ENCODE data around the gene ECHDC3. TPM values are rescaled to one million over a fixed set of nuclear protein-coding genes. Genes with fewer than 3 reads are reported as not detected.

The ECHDC3 gene
- total and polyA plus RNA-seq, 2 of the 13 experiments (the other 11 are each of a cell fraction or from before 2014, with no cell fraction given): not detected

DNA sequence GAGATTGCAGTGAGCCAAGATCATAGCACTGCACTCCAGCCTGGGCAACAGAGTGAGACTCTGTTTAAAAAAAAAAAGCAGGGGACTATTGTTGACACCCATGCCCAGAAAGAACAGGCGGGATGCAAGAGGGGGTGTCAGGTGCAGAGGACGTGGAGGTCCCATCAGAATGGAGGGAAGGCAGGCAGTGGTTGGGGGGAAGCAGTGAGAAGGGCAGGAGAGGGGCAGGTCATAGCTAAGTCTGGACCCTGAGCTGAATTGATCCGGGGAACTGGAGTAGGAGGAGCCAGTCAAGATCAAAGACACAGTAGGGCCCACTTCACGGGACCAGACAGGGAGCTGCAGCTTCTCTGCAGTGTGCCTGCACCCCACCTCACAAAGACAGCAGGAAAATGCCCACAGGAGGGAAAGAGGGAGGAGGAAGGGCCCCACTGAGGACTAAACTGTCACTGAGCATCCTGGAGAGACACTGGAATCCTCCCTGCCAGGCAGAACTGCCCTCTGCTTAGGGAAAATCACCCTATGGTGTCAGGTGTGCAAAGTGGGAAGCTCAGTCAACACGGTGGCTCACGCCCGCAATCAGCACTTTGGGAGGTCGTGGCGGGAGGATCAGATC is 27.3 kb upstream of the ECHDC3 start (continued):
- TF ChIP-seq RFX3 (CRISPR knock-in tag; IDR thresholded peaks at IDR 0.05) (no peak), ZNF772 (CRISPR knock-in tag; IDR thresholded peaks at IDR 0.05) (no peak), ZNF616 (CRISPR knock-in tag; IDR thresholded peaks at IDR 0.05; ENCODE audit: low read depth) (no peak), ZNF788 (CRISPR knock-in tag; IDR thresholded peaks at IDR 0.05; ENCODE audit: borderline replicate concordance) (peak; percentile 23; the same call in 1 of the 2 replicates), ZNF670 (CRISPR knock-in tag; IDR thresholded peaks at IDR 0.05; ENCODE audit: borderline replicate concordance) (peak; percentile 76; the same call in 1 of the 2 replicates), ZNF251 (CRISPR knock-in tag; IDR thresholded peaks at IDR 0.05) (no peak), MEIS1 (CRISPR knock-in tag; IDR thresholded peaks at IDR 0.05; ENCODE audit: borderline replicate concordance) (peak; percentile 64; the same call in 1 of the 2 replicates)
- TF ChIP-seq, protein P1, sequence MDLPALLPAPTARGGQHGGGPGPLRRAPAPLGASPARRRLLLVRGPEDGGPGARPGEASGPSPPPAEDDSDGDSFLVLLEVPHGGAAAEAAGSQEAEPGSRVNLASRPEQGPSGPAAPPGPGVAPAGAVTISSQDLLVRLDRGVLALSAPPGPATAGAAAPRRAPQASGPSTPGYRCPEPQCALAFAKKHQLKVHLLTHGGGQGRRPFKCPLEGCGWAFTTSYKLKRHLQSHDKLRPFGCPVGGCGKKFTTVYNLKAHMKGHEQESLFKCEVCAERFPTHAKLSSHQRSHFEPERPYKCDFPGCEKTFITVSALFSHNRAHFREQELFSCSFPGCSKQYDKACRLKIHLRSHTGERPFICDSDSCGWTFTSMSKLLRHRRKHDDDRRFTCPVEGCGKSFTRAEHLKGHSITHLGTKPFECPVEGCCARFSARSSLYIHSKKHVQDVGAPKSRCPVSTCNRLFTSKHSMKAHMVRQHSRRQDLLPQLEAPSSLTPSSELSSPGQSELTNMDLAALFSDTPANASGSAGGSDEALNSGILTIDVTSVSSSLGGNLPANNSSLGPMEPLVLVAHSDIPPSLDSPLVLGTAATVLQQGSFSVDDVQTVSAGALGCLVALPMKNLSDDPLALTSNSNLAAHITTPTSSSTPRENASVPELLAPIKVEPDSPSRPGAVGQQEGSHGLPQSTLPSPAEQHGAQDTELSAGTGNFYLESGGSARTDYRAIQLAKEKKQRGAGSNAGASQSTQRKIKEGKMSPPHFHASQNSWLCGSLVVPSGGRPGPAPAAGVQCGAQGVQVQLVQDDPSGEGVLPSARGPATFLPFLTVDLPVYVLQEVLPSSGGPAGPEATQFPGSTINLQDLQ (CRISPR knock-in tag; IDR thresholded peaks at IDR 0.05): 0 out of 2 replicates have a peak, but pooled peaks have one; percentile 20
- TF ChIP-seq, protein P2, sequence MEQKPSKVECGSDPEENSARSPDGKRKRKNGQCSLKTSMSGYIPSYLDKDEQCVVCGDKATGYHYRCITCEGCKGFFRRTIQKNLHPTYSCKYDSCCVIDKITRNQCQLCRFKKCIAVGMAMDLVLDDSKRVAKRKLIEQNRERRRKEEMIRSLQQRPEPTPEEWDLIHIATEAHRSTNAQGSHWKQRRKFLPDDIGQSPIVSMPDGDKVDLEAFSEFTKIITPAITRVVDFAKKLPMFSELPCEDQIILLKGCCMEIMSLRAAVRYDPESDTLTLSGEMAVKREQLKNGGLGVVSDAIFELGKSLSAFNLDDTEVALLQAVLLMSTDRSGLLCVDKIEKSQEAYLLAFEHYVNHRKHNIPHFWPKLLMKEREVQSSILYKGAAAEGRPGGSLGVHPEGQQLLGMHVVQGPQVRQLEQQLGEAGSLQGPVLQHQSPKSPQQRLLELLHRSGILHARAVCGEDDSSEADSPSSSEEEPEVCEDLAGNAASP (CRISPR knock-in tag; IDR thresholded peaks at IDR 0.05; ENCODE audit: borderline replicate concordance): no peak
- TF ChIP-seq, protein P3, sequence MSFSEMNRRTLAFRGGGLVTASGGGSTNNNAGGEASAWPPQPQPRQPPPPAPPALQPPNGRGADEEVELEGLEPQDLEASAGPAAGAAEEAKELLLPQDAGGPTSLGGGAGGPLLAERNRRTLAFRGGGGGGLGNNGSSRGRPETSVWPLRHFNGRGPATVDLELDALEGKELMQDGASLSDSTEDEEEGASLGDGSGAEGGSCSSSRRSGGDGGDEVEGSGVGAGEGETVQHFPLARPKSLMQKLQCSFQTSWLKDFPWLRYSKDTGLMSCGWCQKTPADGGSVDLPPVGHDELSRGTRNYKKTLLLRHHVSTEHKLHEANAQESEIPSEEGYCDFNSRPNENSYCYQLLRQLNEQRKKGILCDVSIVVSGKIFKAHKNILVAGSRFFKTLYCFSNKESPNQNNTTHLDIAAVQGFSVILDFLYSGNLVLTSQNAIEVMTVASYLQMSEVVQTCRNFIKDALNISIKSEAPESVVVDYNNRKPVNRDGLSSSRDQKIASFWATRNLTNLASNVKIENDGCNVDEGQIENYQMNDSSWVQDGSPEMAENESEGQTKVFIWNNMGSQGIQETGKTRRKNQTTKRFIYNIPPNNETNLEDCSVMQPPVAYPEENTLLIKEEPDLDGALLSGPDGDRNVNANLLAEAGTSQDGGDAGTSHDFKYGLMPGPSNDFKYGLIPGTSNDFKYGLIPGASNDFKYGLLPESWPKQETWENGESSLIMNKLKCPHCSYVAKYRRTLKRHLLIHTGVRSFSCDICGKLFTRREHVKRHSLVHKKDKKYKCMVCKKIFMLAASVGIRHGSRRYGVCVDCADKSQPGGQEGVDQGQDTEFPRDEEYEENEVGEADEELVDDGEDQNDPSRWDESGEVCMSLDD (CRISPR knock-in tag; IDR thresholded peaks at IDR 0.05; ENCODE audit: borderline replicate concordance): peak; percentile 77; the same call in 1 of the 2 replicates
- TF ChIP-seq, protein P4, sequence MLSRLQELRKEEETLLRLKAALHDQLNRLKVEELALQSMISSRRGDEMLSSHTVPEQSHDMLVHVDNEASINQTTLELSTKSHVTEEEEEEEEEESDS (CRISPR knock-in tag; IDR thresholded peaks at IDR 0.05; ENCODE audit: borderline replicate concordance): no peak
- TF ChIP-seq, protein P5, sequence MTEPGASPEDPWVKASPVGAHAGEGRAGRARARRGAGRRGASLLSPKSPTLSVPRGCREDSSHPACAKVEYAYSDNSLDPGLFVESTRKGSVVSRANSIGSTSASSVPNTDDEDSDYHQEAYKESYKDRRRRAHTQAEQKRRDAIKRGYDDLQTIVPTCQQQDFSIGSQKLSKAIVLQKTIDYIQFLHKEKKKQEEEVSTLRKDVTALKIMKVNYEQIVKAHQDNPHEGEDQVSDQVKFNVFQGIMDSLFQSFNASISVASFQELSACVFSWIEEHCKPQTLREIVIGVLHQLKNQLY (CRISPR knock-in tag; IDR thresholded peaks at IDR 0.05): no peak
- TF ChIP-seq, protein P6, sequence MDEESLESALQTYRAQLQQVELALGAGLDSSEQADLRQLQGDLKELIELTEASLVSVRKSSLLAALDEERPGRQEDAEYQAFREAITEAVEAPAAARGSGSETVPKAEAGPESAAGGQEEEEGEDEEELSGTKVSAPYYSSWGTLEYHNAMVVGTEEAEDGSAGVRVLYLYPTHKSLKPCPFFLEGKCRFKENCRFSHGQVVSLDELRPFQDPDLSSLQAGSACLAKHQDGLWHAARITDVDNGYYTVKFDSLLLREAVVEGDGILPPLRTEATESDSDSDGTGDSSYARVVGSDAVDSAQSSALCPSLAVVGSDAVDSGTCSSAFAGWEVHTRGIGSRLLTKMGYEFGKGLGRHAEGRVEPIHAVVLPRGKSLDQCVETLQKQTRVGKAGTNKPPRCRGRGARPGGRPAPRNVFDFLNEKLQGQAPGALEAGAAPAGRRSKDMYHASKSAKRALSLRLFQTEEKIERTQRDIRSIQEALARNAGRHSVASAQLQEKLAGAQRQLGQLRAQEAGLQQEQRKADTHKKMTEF (CRISPR knock-in tag; IDR thresholded peaks at IDR 0.05): no peak
- TF ChIP-seq, protein P7, sequence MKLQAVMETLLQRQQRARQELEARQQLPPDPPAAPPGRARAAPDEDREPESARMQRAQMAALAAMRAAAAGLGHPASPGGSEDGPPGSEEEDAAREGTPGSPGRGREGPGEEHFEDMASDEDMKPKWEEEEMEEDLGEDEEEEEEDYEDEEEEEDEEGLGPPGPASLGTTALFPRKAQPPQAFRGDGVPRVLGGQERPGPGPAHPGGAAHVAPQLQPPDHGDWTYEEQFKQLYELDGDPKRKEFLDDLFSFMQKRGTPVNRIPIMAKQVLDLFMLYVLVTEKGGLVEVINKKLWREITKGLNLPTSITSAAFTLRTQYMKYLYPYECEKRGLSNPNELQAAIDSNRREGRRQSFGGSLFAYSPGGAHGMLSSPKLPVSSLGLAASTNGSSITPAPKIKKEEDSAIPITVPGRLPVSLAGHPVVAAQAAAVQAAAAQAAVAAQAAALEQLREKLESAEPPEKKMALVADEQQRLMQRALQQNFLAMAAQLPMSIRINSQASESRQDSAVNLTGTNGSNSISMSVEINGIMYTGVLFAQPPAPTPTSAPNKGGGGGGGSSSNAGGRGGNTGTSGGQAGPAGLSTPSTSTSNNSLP (IDR thresholded peaks at IDR 0.05; ENCODE audit: low read depth, low read length): no peak
- TF ChIP-seq, protein P8, sequence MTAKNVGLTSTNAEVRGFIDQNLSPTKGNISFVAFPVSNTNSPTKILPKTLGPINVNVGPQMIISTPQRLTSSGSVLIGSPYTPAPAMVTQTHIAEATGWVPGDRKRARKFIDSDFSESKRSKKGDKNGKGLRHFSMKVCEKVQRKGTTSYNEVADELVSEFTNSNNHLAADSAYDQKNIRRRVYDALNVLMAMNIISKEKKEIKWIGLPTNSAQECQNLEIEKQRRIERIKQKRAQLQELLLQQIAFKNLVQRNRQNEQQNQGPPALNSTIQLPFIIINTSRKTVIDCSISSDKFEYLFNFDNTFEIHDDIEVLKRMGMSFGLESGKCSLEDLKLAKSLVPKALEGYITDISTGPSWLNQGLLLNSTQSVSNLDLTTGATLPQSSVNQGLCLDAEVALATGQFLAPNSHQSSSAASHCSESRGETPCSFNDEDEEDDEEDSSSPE (CRISPR knock-in tag; IDR thresholded peaks at IDR 0.05): peak; percentile 30; the same call in 1 of the 2 replicates

All from HepG2 (cell line).